K562 (cell line): ENCODE measurements around the gene IL1RL1. TPM values are rescaled to one million over a fixed set of nuclear protein-coding genes. Genes with fewer than 3 reads are reported as not detected.

ENCODE experiments used
- ATAC-seq: fragments of 200-7000 bp; cut with Tn5 transposase; 3 replicates; pipeline ENCODE4 v1.9.1; 2020; ENCODE audit warnings: moderate library complexity
- BruUV-seq: library from RNA; stranded (reverse); fragments of 400-500 nt; replicated peaks from 2 replicates; lab custom pipeline; 2021; lab: Mats Ljungman, UMichigan
- CTCF ChIA-PET: fragments of 300-600 bp; formaldehyde crosslinking; extraction: SDS; loops from one replicate; lab custom pipeline; 2021; ENCODE audit warnings: low intra/inter-chr PET ratio; lab: Yijun Ruan, JAX
- POLR2A ChIA-PET: fragments of 300-600, 350-650 bp; sonication (Branson Sonifier 250); formaldehyde crosslinking; extraction: SDS; loops from one replicate; lab custom pipeline; 2021; ENCODE audit warnings: antibody characterized with exemption, inconsistent platforms; lab: Yijun Ruan, JAX
- DNase-seq, 4 experiments: peaks; one replicate each; pipeline versions ENCODE4 v3.0.0 to v3.0.0-alpha.2; 2011 to 2018; ENCODE audit warnings: low spot score in 3 of 4, mixed read lengths in 3 of 4; ENCODE audit errors: extremely low read depth in 1 of 4
- FAIRE-seq: peaks from 2 replicates; lab custom pipeline; 2011; peaks lifted over from hg19 to GRCh38; lab: Jason Lieb, UNC
- H2AFZ ChIP-seq: 2 replicates; pipeline ENCODE4 v1.6.0; 2011; ENCODE audit warnings: low read depth, low read length, control low read depth, inconsistent platforms
- H3K27ac ChIP-seq: fragments of 200-600 bp; 3 replicates; pipeline ENCODE4 v1.8.0; 2011; ENCODE audit warnings: low read depth, mild to moderate bottlenecking, control low read depth, inconsistent platforms, low read length, moderate library complexity, mixed read lengths; ENCODE audit errors: extremely low read depth
- H3K27me3 ChIP-seq, 2 experiments: fragments of 300-600 bp in 1 of 2; 2 replicates in 1 of 2; 3 replicates in 1 of 2; pipeline versions ENCODE4 v1.6.0 to v1.8.0; 2011; ENCODE audit warnings: inconsistent platforms in 2 of 2, low read length in 2 of 2, mild to moderate bottlenecking in 1 of 2, mixed read lengths in 1 of 2, moderate library complexity in 1 of 2; ENCODE audit not compliant: control insufficient read depth in 2 of 2, insufficient read depth in 2 of 2
- H3K36me3 ChIP-seq: fragments of 300-600 bp; 3 replicates; pipeline ENCODE4 v1.8.0; 2011; ENCODE audit warnings: mild to moderate bottlenecking, low read length, inconsistent platforms; ENCODE audit not compliant: control insufficient read depth, insufficient read depth
- H3K4me1 ChIP-seq, 2 experiments: fragments of 200-600 bp in 1 of 2; replicated peaks in 1 of 2; 2 replicates in 1 of 2; 3 replicates in 1 of 2; pipeline versions ENCODE4 v1.5.1 to v1.8.0; 2011; ENCODE audit warnings: inconsistent platforms in 2 of 2, low read length in 2 of 2, mild to moderate bottlenecking in 1 of 2, mixed read lengths in 1 of 2, moderate library complexity in 1 of 2; ENCODE audit not compliant: control insufficient read depth in 2 of 2, insufficient read depth in 2 of 2
- H3K4me2 ChIP-seq: 2 replicates; pipeline ENCODE4 v1.6.1; 2011; ENCODE audit warnings: low read length, control low read depth, inconsistent platforms, mixed read lengths; ENCODE audit not compliant: insufficient read depth
- H3K4me3 ChIP-seq: fragments of 200-600 bp; sonication (generic), shearing (Covaris generic); 2 replicates; pipeline ENCODE4 v1.5.1; 2016; ENCODE audit warnings: control low read depth, inconsistent platforms
- H3K79me2 ChIP-seq: fragments of 200-600 bp; 3 replicates; pipeline ENCODE4 v1.8.0; 2011; ENCODE audit warnings: low read length, inconsistent platforms; ENCODE audit not compliant: control insufficient read depth, insufficient read depth
- H3K9ac ChIP-seq, 2 experiments: 2 replicates each; pipeline versions ENCODE4 v1.6.0 to v1.6.1; 2011; ENCODE audit warnings: low read depth in 2 of 2, low read length in 2 of 2, control low read depth in 1 of 2, inconsistent platforms in 1 of 2, mild to moderate bottlenecking in 1 of 2, mixed read lengths in 1 of 2; ENCODE audit not compliant: insufficient read depth in 1 of 2
- H3K9me1 ChIP-seq: one replicate; pipeline ENCODE4 v1.6.0; 2011; ENCODE audit warnings: inconsistent platforms, mild to moderate bottlenecking, low read length, moderate library complexity; ENCODE audit not compliant: control insufficient read depth, insufficient read depth
- H3K9me3 ChIP-seq: replicated peaks from 2 replicates; pipeline ENCODE4 v1.5.1; 2011; ENCODE audit warnings: low read depth, low read length, inconsistent platforms; ENCODE audit not compliant: control insufficient read depth, insufficient read depth
- H4K20me1 ChIP-seq: replicated peaks from 2 replicates; pipeline ENCODE4 v1.6.1; 2011; ENCODE audit warnings: low read length, inconsistent platforms, mixed read lengths; ENCODE audit not compliant: control insufficient read depth, insufficient read depth
- C11orf30 ChIP-seq: fragments of 450-650 bp; IDR thresholded peaks from 2 replicates; pipeline ENCODE4 v1.6.1; 2016; ENCODE audit warnings: low read depth, mild to moderate bottlenecking
- FOXJ2 ChIP-seq: fragments of 200-800 bp; sonication (Bioruptor generic); IDR thresholded peaks from 2 replicates; pipeline ENCODE4 v1.6.1; 2016; ENCODE audit warnings: missing genetic modification characterization, missing compliant biosample characterization
- HDAC2 ChIP-seq: fragments of 450-650 bp; IDR thresholded peaks from 2 replicates; pipeline ENCODE4 v1.6.1; 2016; ENCODE audit warnings: mild to moderate bottlenecking
- MAFF ChIP-seq: IDR thresholded peaks from 2 replicates; pipeline ENCODE4 v1.6.1; 2012; ENCODE audit warnings: low read length, improper control_type of control experiment
- MAFG ChIP-seq: fragments of 450-650 bp; conservative IDR thresholded peaks from 2 replicates; pipeline ENCODE4 v1.6.1; 2016; ENCODE audit warnings: missing genetic modification characterization, missing compliant biosample characterization
- MAFK ChIP-seq: IDR thresholded peaks from 2 replicates; pipeline ENCODE4 v1.6.1; 2011; ENCODE audit warnings: low read length, improper control_type of control experiment
- MIER1 ChIP-seq: fragments of 450-650 bp; IDR thresholded peaks from 2 replicates; pipeline ENCODE4 v1.6.1; 2016; ENCODE audit warnings: antibody characterized with exemption, mild to moderate bottlenecking, low read depth
- NFYB ChIP-seq: IDR thresholded peaks from 2 replicates; pipeline ENCODE4 v1.6.1; 2011; ENCODE audit warnings: mild to moderate bottlenecking, moderate library complexity; ENCODE audit not compliant: insufficient read length; ENCODE audit errors: extremely low read depth
- PCBP1 ChIP-seq: fragments of 200-400 bp; formaldehyde crosslinking; IDR thresholded peaks from 2 replicates; pipeline ENCODE4 v1.6.1; 2018; ENCODE audit warnings: mild to moderate bottlenecking, low read depth, low read length; ENCODE audit not compliant: poor library complexity, severe bottlenecking
- RBM17 ChIP-seq: fragments of 200-400 bp; formaldehyde crosslinking; IDR thresholded peaks from 2 replicates; pipeline ENCODE4 v1.6.1; 2017; ENCODE audit warnings: low read depth, mild to moderate bottlenecking, low read length, borderline replicate concordance
- SRSF3 ChIP-seq: fragments of 200-400 bp; formaldehyde crosslinking; IDR thresholded peaks from 2 replicates; pipeline ENCODE4 v1.6.1; 2016; ENCODE audit warnings: mild to moderate bottlenecking, low read length, moderate library complexity; ENCODE audit not compliant: insufficient read depth
- ZBTB2 ChIP-seq: fragments of 450-650 bp; IDR thresholded peaks from 2 replicates; pipeline ENCODE4 v1.6.1; 2016; ENCODE audit warnings: antibody characterized with exemption
- ZNF282 ChIP-seq: sonication (generic); formaldehyde crosslinking; IDR thresholded peaks from 2 replicates; pipeline ENCODE4 v1.8.1; 2023; ENCODE audit warnings: missing genetic modification reagents
- ZNF316 ChIP-seq: fragments of 450-650 bp; IDR thresholded peaks from 2 replicates; pipeline ENCODE4 v1.6.1; 2016
- WGBS: fragments of 100-300 bp; shearing (Covaris generic); methylation state at CpG from one replicate; pipeline ENCODE4 v1.1.6; 2016; ENCODE audit warnings: low coverage, mixed read lengths; ENCODE audit not compliant: insufficient coverage; ENCODE audit errors: missing lambda C conversion rate; 5-methylcytosine and 5-hydroxymethylcytosine counted together
- in situ Hi-C: fragments of 300-500 bp; cut with MboI; formaldehyde crosslinking; loops from 4 replicates; pipeline ENCODE4 v1.15.0; 2018; ENCODE audit warnings: inconsistent platforms, mixed read lengths
- intact Hi-C: fragments of 100-400 bp; cut with micrococcal nuclease; formaldehyde crosslinking; loops from 2 replicates; pipeline ENCODE4 v1.14.2; 2022
- polyA plus RNA-seq, 8 experiments: library from polyadenylated mRNA; depleted of rRNA in 4 of 8; stranded (reverse) in 5 of 8; unstranded in 3 of 8; fragments of >200 nt; fragmentation: Nextera tagmentation in 2 of 8; fragmentation: Illumina TruSeq in 1 of 8; extraction: Ambion mirVana in 2 of 8; extraction: Trizol in 1 of 8; gene quantifications; 2 replicates each; pipeline versions ENCODE4 v1.2.1 to v1.2.3, GENCODE V29; 2011 to 2014; ENCODE audit warnings: inconsistent platforms in 1 of 8, missing spikeins in 1 of 8
- total RNA-seq, 7 experiments: library from RNA; depleted of rRNA in 6 of 7; stranded (reverse); fragments of >200 nt in 6 of 7; fragmentation: Illumina TruSeq in 2 of 7; extraction: Trizol in 2 of 7; gene quantifications; 2 replicates each; pipeline versions ENCODE4 v1.2.1 to v1.2.3, GENCODE V29; 2011 to 2021; ENCODE audit warnings: low replicate concordance in 1 of 7

The IL1RL1 gene
- total and polyA plus RNA-seq, 9 of the 15 experiments (the other 6 are each of a cell fraction or from before 2014, with no cell fraction given): 0.06 to 3.3 (median 0.59) TPM

DNA sequence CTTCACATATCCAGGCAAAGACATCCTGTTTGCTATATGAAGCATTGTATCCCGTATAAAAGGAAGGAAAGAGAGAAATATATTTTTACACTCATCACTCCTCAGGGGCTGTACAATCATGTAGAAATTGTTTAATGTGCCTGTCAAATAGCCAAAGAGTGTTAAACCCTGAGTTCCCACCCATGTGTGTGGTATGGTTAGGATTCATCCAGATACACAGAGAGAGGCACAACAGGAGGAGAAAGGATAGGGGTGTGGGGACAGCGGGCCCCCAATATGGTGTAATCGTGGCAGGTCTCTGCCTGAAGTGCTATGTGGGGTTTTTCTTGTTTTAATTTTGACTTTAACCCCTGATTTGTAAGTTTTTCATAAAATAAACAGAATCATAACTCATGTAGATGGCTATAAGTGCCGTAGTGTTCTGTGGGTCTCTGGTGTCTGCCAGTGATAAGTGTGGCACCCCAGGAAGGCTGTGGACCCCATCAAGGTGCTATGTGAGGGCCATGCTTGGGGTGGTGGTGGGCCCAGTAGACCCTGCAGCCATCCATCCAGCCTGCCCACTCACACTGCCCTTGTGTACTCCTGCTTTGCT, 34.1 kb downstream of the IL1RL1 start (continued):
- TF ChIP-seq SRSF3 (no peak), MIER1 (no peak), NFYB (no peak), ZBTB2 (no peak), ZNF282 (CRISPR knock-in tag) (no peak), PCBP1 (no peak)

- no peaks in the 10 kb centered on the region for H3K36me3 ChIP-seq
- no peaks in the 10 kb centered on the region for H3K27me3 ChIP-seq
- POLR2A ChIA-PET: no interaction called here
- CTCF ChIA-PET: no interaction called here
- H4K20me1 ChIP-seq: no peaks in the 10 kb centered on the region
- intact Hi-C loops (no loop called here), in situ Hi-C loops (no loop called here)
- no peak for ATAC-seq
- no peak overlapping the region for H3K4me2 ChIP-seq
- no peak for FAIRE-seq
- no peak overlapping the region for H3K4me3 ChIP-seq
- no peak for TF ChIP-seq FOXJ2 (tag)
- TF ChIP-seq ZNF316: peak; percentile 76
- peak; percentile 71 for TF ChIP-seq MAFF
- peak; percentile 72; the same call in 1 of the 2 replicates for TF ChIP-seq C11orf30
- TF ChIP-seq MAFK: peak; percentile 65
- peak; percentile 61 for TF ChIP-seq MAFG
- no peak for TF ChIP-seq HDAC2
- TF ChIP-seq RBM17: no peak
- TF ChIP-seq, all 486 proteins: peak for 5
- Histone ChIP-seq H2AFZ (no peak overlapping the region), H3K27ac (no peak overlapping the region), H3K4me1 (no peaks in the 10 kb centered on the region; a peak in 1 of 5 replicates), H3K9ac (no peak overlapping the region), H3K9me1 (no peaks in the 10 kb centered on the region), H3K79me2 (no peaks in the 10 kb centered on the region), H3K9me3 (peaks cover 3% of the 10 kb centered on the region; the same call in 1 of the 2 replicates)
- no peak for DNase-seq
- BruUV-seq: no TSS peak
- 48% methylated on average over 7 of the region's 7 CpGs for WGBS
Observed at GRCh38 chr2:102346381-102347130, 35.2 kb downstream of the IL1RL1 start.
